MCF 10A (cell line): ENCODE data around the gene CADPS. TPM values are rescaled to one million over a fixed set of nuclear protein-coding genes. Genes with fewer than 3 reads are reported as not detected.

Experiments used
- BruUV-seq: library from RNA; stranded (reverse); fragments of 400-500 nt; replicated peaks from 2 replicates; lab custom pipeline; 2021; lab: Mats Ljungman, UMichigan
- CTCF ChIA-PET: fragments of 300-600 bp; sonication (Branson Sonifier 250); formaldehyde crosslinking; extraction: SDS; loops from one replicate; lab custom pipeline; 2021; ENCODE audit warnings: antibody characterized with exemption, inconsistent platforms; lab: Yijun Ruan, JAX
- POLR2A ChIA-PET: fragments of 300-600, 350-650 bp; sonication (Branson Sonifier 250); formaldehyde crosslinking; extraction: SDS; loops from one replicate; lab custom pipeline; 2020; ENCODE audit warnings: antibody characterized with exemption, inconsistent platforms; lab: Yijun Ruan, JAX
- DNase-seq: peaks from one replicate; pipeline ENCODE4 v3.0.0-alpha.2; 2018; ENCODE audit not compliant: unreplicated experiment
- H3K27ac Mint-ChIP-seq: one replicate; pipeline ENCODE4 v1.8.0; 2022; ENCODE audit warnings: mild to moderate bottlenecking, low read depth, mixed read lengths; ENCODE audit not compliant: unreplicated experiment
- H3K27me3 Mint-ChIP-seq: one replicate; pipeline ENCODE4 v1.8.0; 2022; ENCODE audit warnings: mixed read lengths; ENCODE audit not compliant: insufficient read depth, unreplicated experiment
- H3K36me3 Mint-ChIP-seq: one replicate; pipeline ENCODE4 v1.8.0; 2022; ENCODE audit warnings: mild to moderate bottlenecking, moderate library complexity, mixed read lengths; ENCODE audit not compliant: insufficient read depth, unreplicated experiment
- H3K4me1 Mint-ChIP-seq: one replicate; pipeline ENCODE4 v1.8.0; 2022; ENCODE audit warnings: mixed read lengths; ENCODE audit not compliant: insufficient read depth, unreplicated experiment
- H3K4me3 Mint-ChIP-seq: one replicate; pipeline ENCODE4 v1.8.0; 2022; ENCODE audit warnings: mild to moderate bottlenecking, moderate library complexity, mixed read lengths; ENCODE audit not compliant: unreplicated experiment
- H3K9me3 Mint-ChIP-seq: one replicate; pipeline ENCODE4 v1.8.0; 2022; ENCODE audit warnings: mixed read lengths; ENCODE audit not compliant: unreplicated experiment
- intact Hi-C: fragments of 100-400 bp; cut with micrococcal nuclease; formaldehyde crosslinking; loops from 2 replicates; pipeline ENCODE4 v1.14.1; 2022
- total RNA-seq: library from RNA; stranded (reverse); gene quantifications from 2 replicates; pipeline ENCODE4 v1.2.3, GENCODE V29; 2022
- TF ChIP-seq, protein P1 (sequence below): fragments of 200-600 bp; IDR thresholded peaks from one replicate; pipeline ENCODE4 v1.8.0; 2022; ENCODE audit warnings: antibody characterized with exemption, mild to moderate bottlenecking; ENCODE audit not compliant: unreplicated experiment

The CADPS gene
- total RNA-seq, 1 experiment from 2014 or later = not detected

DNA sequence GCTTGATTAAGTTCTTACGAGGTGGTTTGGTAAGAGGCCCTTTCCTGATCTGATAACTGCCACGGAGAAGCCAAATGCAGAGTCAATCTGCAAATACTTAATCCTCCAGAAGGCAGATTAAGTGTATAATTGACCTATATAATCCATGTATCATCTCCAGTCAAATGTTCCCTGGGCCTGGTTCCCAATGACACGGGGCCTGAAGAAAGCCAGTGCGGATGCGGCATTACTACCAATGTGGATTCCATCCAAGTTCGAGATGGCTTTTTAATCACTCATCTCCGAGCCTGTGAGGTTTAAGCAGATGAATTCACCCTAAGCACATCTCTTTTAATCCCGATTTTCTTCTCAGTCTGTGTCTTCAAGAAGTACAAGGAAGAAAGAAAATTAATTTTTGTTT is 441.8 kb downstream of the CADPS start:
- CTCF ChIA-PET = no interaction called here
- BruUV-seq = no TSS peak
- intact Hi-C loops = no loop called here
- H3K27ac Mint-ChIP-seq = no peak overlapping the region
- POLR2A ChIA-PET = no interaction called here
- H3K9me3 Mint-ChIP-seq = no peaks in the 10 kb centered on the region
- no peaks in the 10 kb centered on the region for H3K36me3 Mint-ChIP-seq
- DNase-seq = no peak
- TF ChIP-seq, protein P1, sequence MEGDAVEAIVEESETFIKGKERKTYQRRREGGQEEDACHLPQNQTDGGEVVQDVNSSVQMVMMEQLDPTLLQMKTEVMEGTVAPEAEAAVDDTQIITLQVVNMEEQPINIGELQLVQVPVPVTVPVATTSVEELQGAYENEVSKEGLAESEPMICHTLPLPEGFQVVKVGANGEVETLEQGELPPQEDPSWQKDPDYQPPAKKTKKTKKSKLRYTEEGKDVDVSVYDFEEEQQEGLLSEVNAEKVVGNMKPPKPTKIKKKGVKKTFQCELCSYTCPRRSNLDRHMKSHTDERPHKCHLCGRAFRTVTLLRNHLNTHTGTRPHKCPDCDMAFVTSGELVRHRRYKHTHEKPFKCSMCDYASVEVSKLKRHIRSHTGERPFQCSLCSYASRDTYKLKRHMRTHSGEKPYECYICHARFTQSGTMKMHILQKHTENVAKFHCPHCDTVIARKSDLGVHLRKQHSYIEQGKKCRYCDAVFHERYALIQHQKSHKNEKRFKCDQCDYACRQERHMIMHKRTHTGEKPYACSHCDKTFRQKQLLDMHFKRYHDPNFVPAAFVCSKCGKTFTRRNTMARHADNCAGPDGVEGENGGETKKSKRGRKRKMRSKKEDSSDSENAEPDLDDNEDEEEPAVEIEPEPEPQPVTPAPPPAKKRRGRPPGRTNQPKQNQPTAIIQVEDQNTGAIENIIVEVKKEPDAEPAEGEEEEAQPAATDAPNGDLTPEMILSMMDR = no peak
- peaks cover 100% of the 10 kb centered on the region for H3K27me3 Mint-ChIP-seq
- no peaks in the 10 kb centered on the region for H3K4me1 Mint-ChIP-seq
- H3K4me3 Mint-ChIP-seq = no peak overlapping the region

DNA sequence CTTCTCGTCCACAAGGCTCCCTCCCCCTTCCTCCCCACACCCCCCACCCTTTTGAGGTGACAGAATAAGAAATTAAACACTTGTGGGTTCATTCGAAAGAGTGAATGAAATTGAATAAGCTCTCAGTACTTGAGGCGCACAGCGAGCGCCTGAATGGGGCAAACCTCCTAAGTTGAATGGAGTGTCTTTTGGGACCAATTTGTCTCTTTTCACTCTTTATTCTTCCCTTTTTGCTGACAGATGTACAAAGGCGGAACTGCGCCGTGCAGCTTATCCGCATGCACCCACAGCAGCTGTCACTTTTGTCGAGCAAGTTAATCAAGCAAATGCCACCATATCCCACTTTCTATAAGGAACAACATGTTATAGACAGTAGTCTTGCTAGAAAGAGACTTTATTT is 454.0 kb downstream of the CADPS start:
- no peaks in the 10 kb centered on the region for H3K4me1 Mint-ChIP-seq
- H3K9me3 Mint-ChIP-seq = no peaks in the 10 kb centered on the region
- BruUV-seq = no TSS peak
- TF ChIP-seq, protein P1 = no peak
- ChIA-PET CTCF (no interaction called here), POLR2A (no interaction called here)
- DNase-seq = no peak
- no peak overlapping the region for H3K4me3 Mint-ChIP-seq
- H3K36me3 Mint-ChIP-seq = no peaks in the 10 kb centered on the region
- no peak overlapping the region for H3K27ac Mint-ChIP-seq
- peaks cover 81% of the 10 kb centered on the region for H3K27me3 Mint-ChIP-seq
- intact Hi-C loops = no loop called here

DNA sequence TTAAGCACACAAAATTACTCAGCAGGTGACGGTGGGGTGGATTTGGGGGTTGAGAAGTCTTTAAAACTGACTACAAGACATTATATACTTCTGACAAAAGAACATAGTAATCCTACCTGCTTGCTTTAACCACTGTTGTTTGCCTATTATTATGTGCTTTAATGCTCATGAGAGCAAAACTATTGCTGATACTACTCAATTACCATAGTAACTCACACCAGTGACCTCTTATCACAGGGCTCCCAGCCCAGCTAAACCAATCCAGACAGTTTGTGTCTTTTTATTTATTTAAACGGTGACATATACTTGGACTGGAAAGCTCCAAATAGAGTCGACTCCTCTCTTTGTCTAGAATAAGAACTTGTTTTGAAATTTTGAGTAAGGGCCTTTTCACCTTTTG is 459.1 kb downstream of the CADPS start:
- no peak overlapping the region for H3K4me3 Mint-ChIP-seq
- H3K4me1 Mint-ChIP-seq = no peaks in the 10 kb centered on the region
- ChIA-PET POLR2A (no interaction called here), CTCF (interaction anchor here (0.6 to 0.7 kb wide), 4 partner anchors 244 to 1807 kb away, joined by 3 to 5 read pairs (median 4); no protein-coding TSS in a partner anchor)
- no peaks in the 10 kb centered on the region for H3K9me3 Mint-ChIP-seq
- no peak for DNase-seq
- no TSS peak for BruUV-seq
- TF ChIP-seq, protein P1 = no peak
- H3K27ac Mint-ChIP-seq = no peak overlapping the region
- H3K36me3 Mint-ChIP-seq = no peaks in the 10 kb centered on the region
- peaks cover 76% of the 10 kb centered on the region for H3K27me3 Mint-ChIP-seq
- intact Hi-C loops = no loop called here

DNA sequence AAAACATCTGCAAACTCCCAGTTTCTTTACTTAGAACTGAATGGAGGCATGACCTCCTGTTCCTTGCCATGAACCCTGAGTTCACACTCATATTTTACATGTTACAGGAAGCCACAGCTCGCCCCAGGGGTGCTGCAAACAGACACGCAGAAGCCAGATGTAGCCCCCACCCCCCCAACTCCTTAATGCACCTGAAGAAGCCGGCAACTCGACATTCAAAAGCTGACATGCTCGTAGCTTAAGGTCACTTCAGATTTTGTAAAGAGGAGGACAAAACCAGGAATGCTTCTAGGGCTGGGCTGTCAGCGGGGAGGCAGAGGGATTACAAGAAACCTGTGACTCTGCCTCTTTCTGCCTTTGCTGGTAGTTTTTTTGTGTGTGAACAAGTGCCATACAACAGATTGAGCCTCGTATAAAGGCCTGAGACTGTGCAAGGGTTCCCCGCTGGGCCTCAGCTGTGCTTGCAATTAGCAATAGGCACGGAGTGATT is 459.9 kb downstream of the CADPS start:
- no peak overlapping the region for H3K27ac Mint-ChIP-seq
- peaks cover 76% of the 10 kb centered on the region for H3K27me3 Mint-ChIP-seq
- TF ChIP-seq, protein P1 = no peak
- ChIA-PET POLR2A (no interaction called here), CTCF (interaction anchor here (0.6 to 0.7 kb wide), 3 partner anchors 245 to 1573 kb away, joined by 3 to 4 read pairs (median 3); no protein-coding TSS in a partner anchor)
- BruUV-seq = no TSS peak
- intact Hi-C loops = no loop called here
- no peak for DNase-seq
- no peaks in the 10 kb centered on the region for H3K36me3 Mint-ChIP-seq
- no peaks in the 10 kb centered on the region for H3K4me1 Mint-ChIP-seq
- no peaks in the 10 kb centered on the region for H3K9me3 Mint-ChIP-seq
- H3K4me3 Mint-ChIP-seq = no peak overlapping the region
